ENCODE measurements around the gene SORCS2. TPM values are rescaled to one million over a fixed set of nuclear protein-coding genes. Genes with fewer than 3 reads are reported as not detected.

Gene SORCS2
- total and polyA plus RNA-seq, 4 donors, result 2.2 to 7.7 (median 2.5) TPM

- H3K36me3 ChIP-seq (ENCODE audit: control insufficient read depth in 4 of 4, insufficient read depth in 4 of 4, low read length in 4 of 4), result no peaks in the 10 kb centered on the region
- TF ChIP-seq CTCF (IDR thresholded peaks at IDR 0.05; ENCODE audit: control extremely low read depth, extremely low read depth), result no peak
- DNase-seq (no peak), ATAC-seq (ENCODE audit: insufficient read depth, low FRiP score) (no peak)
- H3K4me3 ChIP-seq, result no peak overlapping the region
- H3K9me3 ChIP-seq (ENCODE audit: control insufficient read depth in 4 of 4, insufficient read depth in 3 of 4, low read length in 3 of 4), result peaks cover 0 to 14% (median 5%) of the 10 kb centered on the region in 4 donors
- 91 to 93% methylated on average over 21 of the region's 21 CpGs for WGBS, 2 donors
- H3K27me3 ChIP-seq (ENCODE audit: control insufficient read depth in 3 of 3, insufficient read depth in 3 of 3, low read length in 2 of 3), result no peaks in the 10 kb centered on the region
- no peak overlapping the region for H3K27ac ChIP-seq (ENCODE audit: low read depth in 1 of 2, low read length in 1 of 2)
- H3K4me1 ChIP-seq (ENCODE audit: control insufficient read depth in 5 of 5, insufficient read depth in 5 of 5, low read length in 5 of 5), result no peaks in the 10 kb centered on the region
- no peak overlapping the region for H3K9ac ChIP-seq (ENCODE audit: insufficient read depth in 1 of 2, low read length in 2 of 2)
Observed at GRCh38 chr4:7342223-7343080, 150.1 kb downstream of the SORCS2 start.

- no peak for TF ChIP-seq CTCF (IDR thresholded peaks at IDR 0.05; ENCODE audit: control extremely low read depth, extremely low read depth)
- ATAC-seq (ENCODE audit: insufficient read depth, low FRiP score) (no peak), DNase-seq (no peak)
- H3K4me1 ChIP-seq (ENCODE audit: control insufficient read depth in 5 of 5, insufficient read depth in 5 of 5, low read length in 5 of 5), result no peaks in the 10 kb centered on the region
- H3K9me3 ChIP-seq (ENCODE audit: control insufficient read depth in 4 of 4, insufficient read depth in 3 of 4, low read length in 3 of 4), result peaks cover 0 to 14% (median 5%) of the 10 kb centered on the region in 4 donors
- 86 to 89% methylated on average over 19 of the region's 19 CpGs for WGBS, 2 donors
- H3K27ac ChIP-seq (ENCODE audit: low read depth in 1 of 2, low read length in 1 of 2), result no peak overlapping the region
- no peaks in the 10 kb centered on the region for H3K27me3 ChIP-seq (ENCODE audit: control insufficient read depth in 3 of 3, insufficient read depth in 3 of 3, low read length in 2 of 3)
- no peak overlapping the region for H3K4me3 ChIP-seq
- no peak overlapping the region for H3K9ac ChIP-seq (ENCODE audit: insufficient read depth in 1 of 2, low read length in 2 of 2)
- H3K36me3 ChIP-seq (ENCODE audit: control insufficient read depth in 4 of 4, insufficient read depth in 4 of 4, low read length in 4 of 4), result no peaks in the 10 kb centered on the region
Observed at GRCh38 chr4:7343081-7343655, 150.8 kb downstream of the SORCS2 start.

- peaks cover 0 to 14% (median 5%) of the 10 kb centered on the region in 4 donors for H3K9me3 ChIP-seq (ENCODE audit: control insufficient read depth in 4 of 4, insufficient read depth in 3 of 4, low read length in 3 of 4)
- no peaks in the 10 kb centered on the region for H3K36me3 ChIP-seq (ENCODE audit: control insufficient read depth in 4 of 4, insufficient read depth in 4 of 4, low read length in 4 of 4)
- H3K4me1 ChIP-seq (ENCODE audit: control insufficient read depth in 5 of 5, insufficient read depth in 5 of 5, low read length in 5 of 5), result no peaks in the 10 kb centered on the region
- ATAC-seq (ENCODE audit: insufficient read depth, low FRiP score), result no peak
- H3K27me3 ChIP-seq (ENCODE audit: control insufficient read depth in 3 of 3, insufficient read depth in 3 of 3, low read length in 2 of 3), result no peaks in the 10 kb centered on the region
- no peak for DNase-seq
- WGBS, 2 donors, result 77 to 80% methylated on average over 8 of the region's 8 CpGs
- no peak overlapping the region for H3K9ac ChIP-seq (ENCODE audit: insufficient read depth in 1 of 2, low read length in 2 of 2)
- TF ChIP-seq CTCF (IDR thresholded peaks at IDR 0.05; ENCODE audit: control extremely low read depth, extremely low read depth), result no peak
- H3K4me3 ChIP-seq, result no peak overlapping the region
- no peak overlapping the region for H3K27ac ChIP-seq (ENCODE audit: low read depth in 1 of 2, low read length in 1 of 2)
Observed at GRCh38 chr4:7343950-7344349, 151.6 kb downstream of the SORCS2 start.
